Neural cell (in vitro differentiated cells): Measurements from ENCODE around the gene SEMG2. TPM values are rescaled to one million over a fixed set of nuclear protein-coding genes. Genes with fewer than 3 reads are reported as not detected.

Source experiments
- polyA plus RNA-seq: library from polyadenylated mRNA; depleted of rRNA; stranded (reverse); fragments of >200 nt; gene quantifications from 2 replicates; pipeline ENCODE4 v1.2.3, GENCODE V29; 2014

SEMG2 gene
- polyA plus RNA-seq, 1 donor from 2014 or later, result not detected

Other genes starting within 250 kb of the SEMG2 start
- not detected in 2 replicates for gene KCNS1, start 120.2 kb upstream of the SEMG2 start, polyA plus RNA-seq
- gene WFDC5, start 106.2 kb upstream of the SEMG2 start, polyA plus RNA-seq, result not detected in 2 replicates
- not detected in 2 replicates for gene WFDC12, start 96.9 kb upstream of the SEMG2 start, polyA plus RNA-seq
- gene PI3, start 46.5 kb upstream of the SEMG2 start, polyA plus RNA-seq, result 1.4 TPM in 1 of 2 replicates, not detected in the other
- not detected in 2 replicates for gene SEMG1, start 14.3 kb upstream of the SEMG2 start, polyA plus RNA-seq
- not detected in 2 replicates for gene SLPI, start 33.2 kb downstream of the SEMG2 start, polyA plus RNA-seq
- gene RBPJL, start 85.5 kb downstream of the SEMG2 start, polyA plus RNA-seq, result not detected in 2 replicates
- gene MATN4, start 86.9 kb downstream of the SEMG2 start, polyA plus RNA-seq, result not detected in 2 replicates
- 0.24 TPM in 1 of 2 replicates, not detected in the other for gene SDC4, start 127.1 kb downstream of the SEMG2 start, polyA plus RNA-seq
- 15.8 and 16.1 TPM in 2 replicates for gene SYS1, start 141.8 kb downstream of the SEMG2 start, polyA plus RNA-seq
- not detected in 2 replicates for gene TP53TG5, start 157.0 kb downstream of the SEMG2 start, polyA plus RNA-seq
- 9.1 and 18.4 TPM in 2 replicates for gene DBNDD2, start 186.9 kb downstream of the SEMG2 start, polyA plus RNA-seq
- 24.3 and 29.1 TPM in 2 replicates for gene PIGT, start 194.8 kb downstream of the SEMG2 start, polyA plus RNA-seq
- gene WFDC2, start 248.4 kb downstream of the SEMG2 start, polyA plus RNA-seq, result not detected in 2 replicates